PC-9 (cell line): Measurements from ENCODE around the gene RPS23. TPM values are rescaled to one million over a fixed set of nuclear protein-coding genes. Genes with fewer than 3 reads are reported as not detected.

ENCODE experiments used
- BruUV-seq: library from RNA; stranded (reverse); fragments of 400-500 nt; replicated peaks from 2 replicates; lab custom pipeline; 2021; lab: Mats Ljungman, UMichigan
- CTCF ChIA-PET: fragments of 300-600 bp; sonication (Branson Sonifier 250); formaldehyde crosslinking; loops from one replicate; lab custom pipeline; 2022; ENCODE audit warnings: antibody characterized with exemption; lab: Charles Lee
- POLR2A ChIA-PET: fragments of 300-600 bp; sonication (Branson Sonifier 250); formaldehyde crosslinking; loops from one replicate; lab custom pipeline; 2022; ENCODE audit warnings: antibody characterized with exemption; ENCODE audit not compliant: unreplicated experiment; lab: Charles Lee
- DNase-seq, 2 experiments: peaks; one replicate each; pipeline versions ENCODE4 v3.0.0 to v3.0.0-alpha.2; 2015 to 2022; ENCODE audit warnings: mixed read lengths in 1 of 2
- H2AFZ ChIP-seq: fragments of 200-600 bp; sonication (generic); 2 replicates; pipeline ENCODE4 v1.8.1; 2017; ENCODE audit warnings: antibody characterized with exemption
- H3F3A ChIP-seq: fragments of 200-600 bp; sonication (generic); 2 replicates; pipeline ENCODE4 v1.8.1; 2017; ENCODE audit warnings: antibody characterized with exemption, mild to moderate bottlenecking, low read depth; ENCODE audit not compliant: insufficient read depth
- H3K27ac ChIP-seq: fragments of 200-600 bp; sonication (generic); 2 replicates; pipeline ENCODE4 v1.6.1; 2016; ENCODE audit warnings: mixed run types
- H3K27me3 ChIP-seq: fragments of 200-600 bp; sonication (generic); 2 replicates; pipeline ENCODE4 v1.6.1; 2016; ENCODE audit warnings: low read depth, mixed run types; ENCODE audit not compliant: insufficient read depth
- H3K36me3 ChIP-seq: fragments of 200-600 bp; sonication (generic); 2 replicates; pipeline ENCODE4 v1.6.1; 2016; ENCODE audit warnings: low read depth, mixed run types
- H3K4me1 ChIP-seq: fragments of 200-600 bp; sonication (generic); replicated peaks from 2 replicates; pipeline ENCODE4 v1.6.1; 2016; ENCODE audit warnings: mixed run types; ENCODE audit not compliant: insufficient read depth
- H3K4me2 ChIP-seq: fragments of 200-600 bp; sonication (generic); 2 replicates; pipeline ENCODE4 v1.6.1; 2017; ENCODE audit warnings: mixed run types
- H3K4me3 ChIP-seq: fragments of 200-600 bp; sonication (generic); 2 replicates; pipeline ENCODE4 v1.6.1; 2016; ENCODE audit warnings: mixed run types
- H3K79me2 ChIP-seq: fragments of 200-600 bp; sonication (generic); 2 replicates; pipeline ENCODE4 v1.6.1; 2017; ENCODE audit warnings: low read depth, mixed run types
- H3K9me2 ChIP-seq: fragments of 200-600 bp; sonication (generic); 2 replicates; pipeline ENCODE4 v1.8.1; 2017; ENCODE audit warnings: mild to moderate bottlenecking; ENCODE audit not compliant: insufficient read depth
- H3K9me3 ChIP-seq: fragments of 200-600 bp; sonication (generic); 2 replicates; pipeline ENCODE4 v1.8.1; 2016; ENCODE audit warnings: low read depth; ENCODE audit not compliant: insufficient read depth
- H4K20me1 ChIP-seq: fragments of 200-600 bp; sonication (generic); 2 replicates; pipeline ENCODE4 v1.8.1; 2017; ENCODE audit not compliant: insufficient read depth
- EZH2 ChIP-seq: fragments of 200-600 bp; sonication (generic); IDR thresholded peaks from 2 replicates; pipeline ENCODE4 v1.8.0; 2017; ENCODE audit warnings: antibody characterized with exemption, low read depth
- intact Hi-C: fragments of 100-400 bp; cut with micrococcal nuclease; formaldehyde crosslinking; loops from one replicate; pipeline ENCODE4 v1.10.0; 2022; ENCODE audit not compliant: unreplicated experiment
- total RNA-seq: library from RNA; stranded (reverse); gene quantifications from 2 replicates; pipeline ENCODE4 v1.2.3, GENCODE V29; 2021
- TF ChIP-seq, protein P1 (sequence below): fragments of 200-600 bp; sonication (generic); conservative IDR thresholded peaks from 2 replicates; pipeline ENCODE4 v1.6.1; 2017; ENCODE audit warnings: mixed run types, antibody characterized with exemption, mild to moderate bottlenecking, moderate library complexity

RPS23 gene
- total RNA-seq, 1 experiment from 2014 or later, result 1,620 TPM

DNA sequence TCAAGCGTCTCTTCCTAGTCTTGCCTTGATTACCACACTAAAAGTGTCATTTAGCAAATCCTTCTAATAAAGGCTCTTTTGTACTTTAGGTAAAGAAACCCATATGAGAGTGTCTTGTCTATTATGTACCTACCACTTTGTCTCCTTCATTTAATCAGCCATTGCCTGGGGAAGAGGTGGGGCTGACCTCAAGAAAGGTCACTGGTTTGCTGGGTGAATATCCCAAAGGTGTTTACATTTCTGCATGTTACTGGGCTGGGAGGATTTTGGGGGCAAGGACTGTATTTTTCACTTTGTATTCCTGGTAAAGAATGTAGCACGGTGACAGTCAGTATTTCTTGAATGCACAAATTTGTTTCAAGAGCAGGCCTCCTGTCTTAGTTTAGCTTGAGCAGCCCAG lies 11.9 kb upstream of the RPS23 start:
- TF ChIP-seq, protein P1, sequence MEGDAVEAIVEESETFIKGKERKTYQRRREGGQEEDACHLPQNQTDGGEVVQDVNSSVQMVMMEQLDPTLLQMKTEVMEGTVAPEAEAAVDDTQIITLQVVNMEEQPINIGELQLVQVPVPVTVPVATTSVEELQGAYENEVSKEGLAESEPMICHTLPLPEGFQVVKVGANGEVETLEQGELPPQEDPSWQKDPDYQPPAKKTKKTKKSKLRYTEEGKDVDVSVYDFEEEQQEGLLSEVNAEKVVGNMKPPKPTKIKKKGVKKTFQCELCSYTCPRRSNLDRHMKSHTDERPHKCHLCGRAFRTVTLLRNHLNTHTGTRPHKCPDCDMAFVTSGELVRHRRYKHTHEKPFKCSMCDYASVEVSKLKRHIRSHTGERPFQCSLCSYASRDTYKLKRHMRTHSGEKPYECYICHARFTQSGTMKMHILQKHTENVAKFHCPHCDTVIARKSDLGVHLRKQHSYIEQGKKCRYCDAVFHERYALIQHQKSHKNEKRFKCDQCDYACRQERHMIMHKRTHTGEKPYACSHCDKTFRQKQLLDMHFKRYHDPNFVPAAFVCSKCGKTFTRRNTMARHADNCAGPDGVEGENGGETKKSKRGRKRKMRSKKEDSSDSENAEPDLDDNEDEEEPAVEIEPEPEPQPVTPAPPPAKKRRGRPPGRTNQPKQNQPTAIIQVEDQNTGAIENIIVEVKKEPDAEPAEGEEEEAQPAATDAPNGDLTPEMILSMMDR, result no peak
- TF ChIP-seq EZH2, result no peak
- Histone ChIP-seq H3K4me3 (no peak overlapping the region), H3K4me1 (no peaks in the 10 kb centered on the region), H3K36me3 (no peaks in the 10 kb centered on the region), H3K27me3 (no peaks in the 10 kb centered on the region), H2AFZ (no peak overlapping the region), H4K20me1 (no peaks in the 10 kb centered on the region), H3K79me2 (no peaks in the 10 kb centered on the region), H3K4me2 (no peak overlapping the region), H3K9me2 (no peaks in the 10 kb centered on the region), H3F3A (no peaks in the 10 kb centered on the region), H3K27ac (no peak overlapping the region), H3K9me3 (no peaks in the 10 kb centered on the region)
- POLR2A ChIA-PET, result no interaction called here
- intact Hi-C loops, result no loop called here
- no TSS peak for BruUV-seq
- no peak for DNase-seq
- CTCF ChIA-PET, result no interaction called here

DNA sequence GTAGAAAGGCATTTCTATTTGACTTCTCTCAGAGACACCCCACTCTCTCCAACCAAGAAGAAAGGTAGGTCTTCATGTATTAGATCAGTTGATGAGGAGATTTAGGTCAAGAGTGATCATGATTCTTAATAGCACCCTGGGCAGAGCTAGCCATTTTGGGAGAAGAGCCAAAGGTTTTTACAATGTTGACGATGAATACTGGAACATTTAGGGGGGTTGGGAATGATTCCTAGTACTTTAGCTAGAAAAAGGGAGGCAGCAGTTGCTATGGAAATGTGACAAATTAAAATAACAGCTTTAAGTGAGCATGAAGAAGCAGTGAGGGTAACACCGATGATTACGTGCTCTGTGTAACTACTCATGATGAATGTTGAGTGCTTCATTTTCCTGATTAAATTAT lies 9.5 kb upstream of the RPS23 start:
- H3K36me3 ChIP-seq, result no peaks in the 10 kb centered on the region
- TF ChIP-seq, protein P1, result no peak
- no peak for TF ChIP-seq EZH2
- no peaks in the 10 kb centered on the region for H3K9me2 ChIP-seq
- H3F3A ChIP-seq, result no peaks in the 10 kb centered on the region
- ChIA-PET CTCF (interaction anchor here (0.6 kb wide), 1 partner anchor 611 kb away, joined by 5 read pairs; no protein-coding TSS in a partner anchor), POLR2A (no interaction called here)
- no peak overlapping the region for H2AFZ ChIP-seq
- H3K9me3 ChIP-seq, result no peaks in the 10 kb centered on the region
- no peaks in the 10 kb centered on the region for H3K4me1 ChIP-seq
- intact Hi-C loops, result no loop called here
- no peaks in the 10 kb centered on the region for H3K27me3 ChIP-seq
- no peak overlapping the region for H3K4me3 ChIP-seq
- H3K79me2 ChIP-seq, result no peaks in the 10 kb centered on the region
- BruUV-seq, result no TSS peak
- H3K4me2 ChIP-seq, result no peak overlapping the region
- no peak for DNase-seq
- H3K27ac ChIP-seq, result no peak overlapping the region
- H4K20me1 ChIP-seq, result no peaks in the 10 kb centered on the region

DNA sequence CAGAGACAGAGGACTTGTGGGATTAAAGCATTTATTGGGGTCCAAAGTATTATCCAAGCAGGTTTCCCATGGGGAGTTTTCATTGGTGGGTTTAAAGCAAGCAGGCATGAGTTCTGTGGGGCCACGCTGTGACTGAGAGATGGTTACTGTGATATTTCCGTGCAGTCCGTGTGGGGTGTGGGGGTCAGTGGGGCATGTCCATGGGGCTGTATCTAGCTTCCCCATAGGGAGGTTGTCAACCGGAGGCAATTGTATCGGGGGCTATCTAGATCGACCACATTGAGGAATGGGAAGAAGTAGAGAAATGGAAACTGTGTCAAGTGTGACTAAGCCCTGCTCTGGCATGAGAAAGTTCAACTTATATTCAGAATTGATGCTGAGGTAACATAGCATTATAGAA lies 7.1 kb upstream of the RPS23 start:
- Histone ChIP-seq H3K9me2 (no peaks in the 10 kb centered on the region), H2AFZ (no peak overlapping the region), H3K27me3 (no peaks in the 10 kb centered on the region), H3K4me2 (no peak overlapping the region), H3K4me1 (no peaks in the 10 kb centered on the region), H3K36me3 (no peaks in the 10 kb centered on the region), H3K4me3 (no peak overlapping the region), H3F3A (no peaks in the 10 kb centered on the region), H3K27ac (no peak overlapping the region), H4K20me1 (no peaks in the 10 kb centered on the region), H3K79me2 (0 out of 2 replicates have a peak, but pooled peaks cover under 1% of the 10 kb centered on the region), H3K9me3 (no peaks in the 10 kb centered on the region)
- ChIA-PET POLR2A (no interaction called here), CTCF (no interaction called here)
- intact Hi-C loops, result no loop called here
- no peak for DNase-seq
- TF ChIP-seq, protein P1, result no peak
- no peak for TF ChIP-seq EZH2
- no TSS peak for BruUV-seq
